A673 (cell line): ENCODE data around the gene MLC1. TPM values are rescaled to one million over a fixed set of nuclear protein-coding genes. Genes with fewer than 3 reads are reported as not detected.

Experiments
- BruUV-seq: library from RNA; stranded (reverse); fragments of 400-500 nt; replicated peaks from 2 replicates; lab custom pipeline; 2021; lab: Mats Ljungman, UMichigan
- CTCF ChIA-PET: fragments of 300-600 bp; sonication (Branson Sonifier 250); formaldehyde crosslinking; loops from one replicate; lab custom pipeline; 2022; ENCODE audit warnings: antibody characterized with exemption; lab: Charles Lee
- POLR2A ChIA-PET: fragments of 300-600 bp; sonication (Branson Sonifier 250); formaldehyde crosslinking; loops from one replicate; lab custom pipeline; 2022; ENCODE audit warnings: antibody characterized with exemption; ENCODE audit not compliant: low non-redundant PET; lab: Charles Lee
- DNase-seq: peaks from one replicate; pipeline ENCODE4 v3.0.0-alpha.2; 2015; ENCODE audit warnings: low spot score
- H3K27ac ChIP-seq: fragments of 200-600 bp; sonication (generic); 2 replicates; pipeline ENCODE4 v1.5.1; 2016; ENCODE audit warnings: mixed run types, low read depth, mild to moderate bottlenecking, mixed read lengths, antibody characterized with exemption, low read length; ENCODE audit not compliant: poor library complexity, severe bottlenecking
- H3K27me3 ChIP-seq: fragments of 200-600 bp; sonication (generic); replicated peaks from 2 replicates; pipeline ENCODE4 v1.6.1; 2017; ENCODE audit warnings: mixed run types, low read depth, mild to moderate bottlenecking, mixed read lengths, antibody characterized with exemption, low read length; ENCODE audit not compliant: insufficient read depth, poor library complexity
- H3K36me3 ChIP-seq: fragments of 200-600 bp; sonication (generic); 2 replicates; pipeline ENCODE4 v1.6.1; 2016; ENCODE audit warnings: mixed run types, mild to moderate bottlenecking, mixed read lengths, antibody characterized with exemption, low read length; ENCODE audit not compliant: insufficient read depth, poor library complexity, severe bottlenecking
- H3K4me1 ChIP-seq: fragments of 200-600 bp; sonication (generic); 2 replicates; pipeline ENCODE4 v1.6.1; 2017; ENCODE audit warnings: mixed run types, mild to moderate bottlenecking, mixed read lengths, antibody characterized with exemption, low read length; ENCODE audit not compliant: insufficient read depth, poor library complexity, severe bottlenecking
- H3K4me3 ChIP-seq: fragments of 200-600 bp; sonication (generic); 2 replicates; pipeline ENCODE4 v1.5.1; 2016; ENCODE audit warnings: low read depth, mixed run types, mild to moderate bottlenecking, mixed read lengths, low read length; ENCODE audit not compliant: poor library complexity, severe bottlenecking
- H3K9me3 ChIP-seq: fragments of 200-600 bp; sonication (generic); 2 replicates; pipeline ENCODE4 v1.6.1; 2016; ENCODE audit warnings: mixed run types, low read depth, mild to moderate bottlenecking, mixed read lengths, antibody characterized with exemption, low read length; ENCODE audit not compliant: poor library complexity, severe bottlenecking
- CTCF ChIP-seq: fragments of 300-800, 200-600 bp; sonication (generic); conservative IDR thresholded peaks from 2 replicates; pipeline ENCODE4 v1.5.1; 2017; ENCODE audit warnings: low read depth, mild to moderate bottlenecking, antibody characterized with exemption, low read length, moderate library complexity, mixed read lengths
- EZH2 ChIP-seq: fragments of 200-600 bp; sonication (generic); IDR thresholded peaks from 2 replicates; pipeline ENCODE4 v1.6.1; 2017; ENCODE audit warnings: borderline replicate concordance, low read depth, mild to moderate bottlenecking, mixed read lengths, antibody characterized with exemption, low read length; ENCODE audit not compliant: poor library complexity, severe bottlenecking
- intact Hi-C: fragments of 100-400 bp; cut with micrococcal nuclease; formaldehyde crosslinking; loops from one replicate; pipeline ENCODE4 v1.10.0; 2022; ENCODE audit not compliant: unreplicated experiment
- total RNA-seq: library from RNA; stranded (reverse); gene quantifications from 2 replicates; pipeline ENCODE4 v1.2.3, GENCODE V29; 2021

Gene MLC1
- total RNA-seq, 1 experiment from 2014 or later, result 0.75 TPM

DNA sequence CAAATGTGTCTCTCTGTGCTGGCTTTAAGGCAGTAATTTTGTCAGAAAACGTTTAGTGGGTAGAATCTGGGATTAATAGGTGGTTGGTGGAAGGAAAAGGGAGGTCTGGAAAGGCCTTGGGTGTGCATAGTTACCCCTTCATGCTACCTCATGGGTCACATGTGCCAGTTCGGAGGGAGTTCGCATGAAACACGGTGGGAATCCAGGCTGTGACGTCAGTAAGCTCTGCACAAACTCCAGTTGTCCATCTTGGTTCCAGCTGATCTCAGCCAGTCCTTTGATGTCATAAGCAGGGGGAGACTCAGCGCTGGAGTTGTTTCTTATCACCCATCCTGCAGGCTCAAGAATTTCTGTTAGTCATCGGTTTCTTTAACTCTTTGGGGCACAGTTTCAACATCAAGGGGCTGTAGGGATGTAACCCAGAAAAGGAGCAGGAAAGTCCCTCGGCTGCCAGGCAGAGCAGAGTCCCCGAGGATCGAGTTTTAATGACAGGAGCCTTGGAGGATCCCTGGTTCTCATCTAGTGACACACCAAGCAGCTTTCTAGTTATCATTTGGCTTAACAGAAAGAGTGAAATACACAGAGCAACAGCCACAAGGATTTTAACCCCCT lies 33.4 kb upstream of the MLC1 start:
- H3K36me3 ChIP-seq, result no peaks in the 10 kb centered on the region
- intact Hi-C loops, result no loop called here
- H3K4me1 ChIP-seq, result no peaks in the 10 kb centered on the region
- CTCF ChIA-PET, result no interaction called here
- no TSS peak for BruUV-seq
- no peak for TF ChIP-seq EZH2
- TF ChIP-seq CTCF, result no peak
- H3K9me3 ChIP-seq, result no peaks in the 10 kb centered on the region
- no peak overlapping the region for H3K4me3 ChIP-seq
- no peak overlapping the region for H3K27ac ChIP-seq
- POLR2A ChIA-PET, result no interaction called here
- H3K27me3 ChIP-seq, result no peaks in the 10 kb centered on the region
- DNase-seq, result peak; percentile 13

- TF ChIP-seq CTCF (no peak), EZH2 (no peak)
- ChIA-PET CTCF (no interaction called here), POLR2A (no interaction called here)
- no peaks in the 10 kb centered on the region for H3K27me3 ChIP-seq
- intact Hi-C loops, result no loop called here
- no peak overlapping the region for H3K4me3 ChIP-seq
- no peaks in the 10 kb centered on the region for H3K36me3 ChIP-seq
- no peak for DNase-seq
- H3K9me3 ChIP-seq, result no peaks in the 10 kb centered on the region
- H3K4me1 ChIP-seq, result no peaks in the 10 kb centered on the region
- no peak overlapping the region for H3K27ac ChIP-seq
- BruUV-seq, result no TSS peak
Measured at GRCh38 chr22:50118129-50118528, 32.9 kb upstream of the MLC1 start.

- Histone ChIP-seq H3K9me3 (no peaks in the 10 kb centered on the region), H3K36me3 (no peaks in the 10 kb centered on the region), H3K27ac (no peak overlapping the region), H3K4me3 (no peak overlapping the region), H3K27me3 (no peaks in the 10 kb centered on the region), H3K4me1 (no peaks in the 10 kb centered on the region)
- no peak for DNase-seq
- POLR2A ChIA-PET, result no interaction called here
- TF ChIP-seq CTCF (no peak), EZH2 (no peak)
- no TSS peak for BruUV-seq
- CTCF ChIA-PET, result no interaction called here
- intact Hi-C loops, result no loop called here
Measured at GRCh38 chr22:50117168-50117762, 32.0 kb upstream of the MLC1 start.
